ENCODE results near the gene BMPR1A. TPM values are rescaled to one million over a fixed set of nuclear protein-coding genes. Genes with fewer than 3 reads are reported as not detected.

Gene BMPR1A
- total and polyA plus RNA-seq, 2 of the 4 experiments (the other 2 are of a cell fraction): 15.9 to 93.7 TPM

DNA sequence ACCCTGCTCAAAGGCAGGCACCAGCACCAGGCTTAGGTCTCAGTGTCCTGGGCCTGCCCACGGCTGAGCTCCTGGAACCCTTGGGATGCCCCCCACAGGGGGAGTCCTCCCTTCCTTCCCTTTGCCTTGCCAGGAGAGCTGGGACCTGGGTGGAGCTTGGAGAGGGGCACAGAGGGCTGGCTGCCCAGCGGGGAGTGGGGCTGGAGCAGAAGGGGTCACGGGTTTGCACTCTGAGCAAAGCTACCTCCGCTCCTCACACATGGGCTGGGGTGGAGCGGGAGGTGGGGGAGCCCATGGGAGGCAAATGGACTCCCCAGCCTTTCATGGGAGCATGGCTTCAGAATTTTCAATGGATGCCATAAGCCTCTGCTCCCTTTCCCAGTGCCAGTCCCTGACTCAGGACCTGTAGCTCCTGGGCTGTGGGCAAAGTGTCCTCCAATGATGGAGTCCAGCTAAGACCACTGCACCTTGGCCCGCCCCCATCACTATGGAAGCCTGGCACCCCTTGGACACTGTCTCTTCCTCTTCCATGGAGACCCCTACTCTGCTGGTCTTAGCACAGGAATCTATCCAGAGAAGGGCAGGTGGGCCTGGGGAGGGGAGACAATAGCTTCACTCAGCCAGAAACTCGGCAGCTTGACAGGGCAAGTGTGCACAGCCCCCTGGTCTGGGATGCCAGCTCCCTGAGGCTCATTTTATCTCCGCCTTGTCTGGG lies 48.2 kb upstream of the BMPR1A start:
- Histone ChIP-seq H3K14ac (replicated peaks; ENCODE audit: low read depth, low read length) (no peak overlapping the region), H2AFZ (replicated peaks; ENCODE audit: low read length, poor library complexity) (no peak overlapping the region), H3K27ac (ENCODE audit: insufficient read depth, low read length) (no peak overlapping the region), H2BK20ac (ENCODE audit: low read depth, low read length) (no peak overlapping the region), H3K4me1 (ENCODE audit: control insufficient read depth, insufficient read depth, low read length) (peaks cover 10% of the 10 kb centered on the region), H4K8ac (ENCODE audit: low read depth in 2 of 2, low read length in 2 of 2) (no peak overlapping the region), H3K18ac (ENCODE audit: low read depth, low read length) (no peak overlapping the region), H4K5ac (ENCODE audit: low read depth, low read length) (no peak overlapping the region), H3K79me1 (ENCODE audit: low read depth in 1 of 2, low read length in 2 of 2) (peaks cover 0 to 10% of the 10 kb centered on the region in 2 experiments; a peak in 2 of 4 replicates), H3K9ac (ENCODE audit: low read depth, low read length) (no peak overlapping the region), H2BK5ac (ENCODE audit: low read depth, low read length, poor library complexity, severe bottlenecking) (no peak overlapping the region), H3K4ac (ENCODE audit: low read depth, low read length) (no peak overlapping the region), H3K23ac (ENCODE audit: low read depth, low read length) (no peak overlapping the region), H3K36me3 (ENCODE audit: control insufficient read depth, insufficient read depth, low read length) (no peaks in the 10 kb centered on the region), H3K4me2 (ENCODE audit: low read depth, low read length) (no peak overlapping the region), H2BK15ac (ENCODE audit: low read depth, low read length) (no peak overlapping the region), H4K91ac (ENCODE audit: insufficient read depth, low read depth, low read length) (no peak overlapping the region), H2AK9ac (replicated peaks; ENCODE audit: low read depth, low read length, poor library complexity) (no peak overlapping the region), H3K27me3 (ENCODE audit: control insufficient read depth, insufficient read depth, low read length) (no peaks in the 10 kb centered on the region), H3K9me1 (ENCODE audit: insufficient read depth, low read length) (peaks cover 3% of the 10 kb centered on the region; the same call in 1 of the 2 replicates), H2AK5ac (ENCODE audit: low read depth, low read length) (no peak overlapping the region; the same call in 1 of the 2 replicates), H3K4me3 (ENCODE audit: insufficient read depth, low read depth, low read length) (no peak overlapping the region), H2BK120ac (ENCODE audit: low read depth, low read length) (no peak overlapping the region), H4K20me1 (ENCODE audit: insufficient read depth, low read length) (no peaks in the 10 kb centered on the region), H3K9me3 (ENCODE audit: control insufficient read depth, insufficient read depth, low read length) (no peaks in the 10 kb centered on the region), H3K56ac (ENCODE audit: extremely low read depth, insufficient read depth, low read length) (no peak overlapping the region)
- ChIA-PET CTCF (no interaction called here), POLR2A (ENCODE audit: unreplicated experiment) (no interaction called here)
- DNase-seq (no peak), ATAC-seq (ENCODE audit: low read depth) (no peak)
- BruUV-seq (replicated peaks): no TSS peak
- dilution Hi-C loops (cut with HindIII; ENCODE audit: low sequenced_read_pairs, unreplicated experiment) (no loop called here), intact Hi-C loops (cut with micrococcal nuclease) (no loop called here), in situ Hi-C loops (cut with MboI; ENCODE audit: low sequenced_read_pairs) (loop anchor here (5.0 kb wide), 1 partner anchor 189 kb away; no protein-coding TSS in a partner anchor)
- 100% methylated on average over 3 of the region's 8 CpGs; no CpG with 5 or more reads in 1 of the 2 experiments for WGBS, 2 experiments (ENCODE audit: extremely low coverage in 2 of 2, insufficient read length in 1 of 2)
- TF ChIP-seq SMC3 (IDR thresholded peaks at IDR 0.05; ENCODE audit: low read depth, low read length): no peak
- TF ChIP-seq CEBPB (IDR thresholded peaks at IDR 0.05; ENCODE audit: low read depth, low read length): no peak
- TF ChIP-seq RAD21 (IDR thresholded peaks at IDR 0.05; ENCODE audit: low read length): no peak
- TF ChIP-seq MAZ (IDR thresholded peaks at IDR 0.05; ENCODE audit: borderline replicate concordance, low read depth, low read length): no peak
- TF ChIP-seq, protein P1, sequence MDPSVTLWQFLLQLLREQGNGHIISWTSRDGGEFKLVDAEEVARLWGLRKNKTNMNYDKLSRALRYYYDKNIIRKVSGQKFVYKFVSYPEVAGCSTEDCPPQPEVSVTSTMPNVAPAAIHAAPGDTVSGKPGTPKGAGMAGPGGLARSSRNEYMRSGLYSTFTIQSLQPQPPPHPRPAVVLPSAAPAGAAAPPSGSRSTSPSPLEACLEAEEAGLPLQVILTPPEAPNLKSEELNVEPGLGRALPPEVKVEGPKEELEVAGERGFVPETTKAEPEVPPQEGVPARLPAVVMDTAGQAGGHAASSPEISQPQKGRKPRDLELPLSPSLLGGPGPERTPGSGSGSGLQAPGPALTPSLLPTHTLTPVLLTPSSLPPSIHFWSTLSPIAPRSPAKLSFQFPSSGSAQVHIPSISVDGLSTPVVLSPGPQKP (IDR thresholded peaks at IDR 0.05; ENCODE audit: borderline replicate concordance, low read depth, low read length): no peak
- no peak for TF ChIP-seq RCOR1 (IDR thresholded peaks at IDR 0.05; ENCODE audit: insufficient replicate concordance, low read length)
- no peak for TF ChIP-seq NFE2L2 (IDR thresholded peaks at IDR 0.05; ENCODE audit: low read depth, low read length)
- TF ChIP-seq, protein P2, sequence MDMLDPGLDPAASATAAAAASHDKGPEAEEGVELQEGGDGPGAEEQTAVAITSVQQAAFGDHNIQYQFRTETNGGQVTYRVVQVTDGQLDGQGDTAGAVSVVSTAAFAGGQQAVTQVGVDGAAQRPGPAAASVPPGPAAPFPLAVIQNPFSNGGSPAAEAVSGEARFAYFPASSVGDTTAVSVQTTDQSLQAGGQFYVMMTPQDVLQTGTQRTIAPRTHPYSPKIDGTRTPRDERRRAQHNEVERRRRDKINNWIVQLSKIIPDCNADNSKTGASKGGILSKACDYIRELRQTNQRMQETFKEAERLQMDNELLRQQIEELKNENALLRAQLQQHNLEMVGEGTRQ (IDR thresholded peaks at IDR 0.05; ENCODE audit: low read depth, low read length): no peak
- TF ChIP-seq RFX5 (IDR thresholded peaks at IDR 0.05; ENCODE audit: low read depth, low read length): no peak
- TF ChIP-seq FOS (IDR thresholded peaks at IDR 0.05; ENCODE audit: low read depth, low read length): no peak
- TF ChIP-seq CHD1 (IDR thresholded peaks at IDR 0.05; ENCODE audit: low read depth, low read length): no peak
- TF ChIP-seq MXI1 (IDR thresholded peaks at IDR 0.05; ENCODE audit: borderline replicate concordance, low read depth, low read length): no peak
- TF ChIP-seq BHLHE40 (IDR thresholded peaks at IDR 0.05; ENCODE audit: low read depth, low read length): no peak
- TF ChIP-seq POLR2A (IDR thresholded peaks at IDR 0.05; ENCODE audit: low read depth, low read length): no peak
- no peak for TF ChIP-seq MAFK (IDR thresholded peaks at IDR 0.05; ENCODE audit: low read depth, low read length)
- TF ChIP-seq, protein P3, sequence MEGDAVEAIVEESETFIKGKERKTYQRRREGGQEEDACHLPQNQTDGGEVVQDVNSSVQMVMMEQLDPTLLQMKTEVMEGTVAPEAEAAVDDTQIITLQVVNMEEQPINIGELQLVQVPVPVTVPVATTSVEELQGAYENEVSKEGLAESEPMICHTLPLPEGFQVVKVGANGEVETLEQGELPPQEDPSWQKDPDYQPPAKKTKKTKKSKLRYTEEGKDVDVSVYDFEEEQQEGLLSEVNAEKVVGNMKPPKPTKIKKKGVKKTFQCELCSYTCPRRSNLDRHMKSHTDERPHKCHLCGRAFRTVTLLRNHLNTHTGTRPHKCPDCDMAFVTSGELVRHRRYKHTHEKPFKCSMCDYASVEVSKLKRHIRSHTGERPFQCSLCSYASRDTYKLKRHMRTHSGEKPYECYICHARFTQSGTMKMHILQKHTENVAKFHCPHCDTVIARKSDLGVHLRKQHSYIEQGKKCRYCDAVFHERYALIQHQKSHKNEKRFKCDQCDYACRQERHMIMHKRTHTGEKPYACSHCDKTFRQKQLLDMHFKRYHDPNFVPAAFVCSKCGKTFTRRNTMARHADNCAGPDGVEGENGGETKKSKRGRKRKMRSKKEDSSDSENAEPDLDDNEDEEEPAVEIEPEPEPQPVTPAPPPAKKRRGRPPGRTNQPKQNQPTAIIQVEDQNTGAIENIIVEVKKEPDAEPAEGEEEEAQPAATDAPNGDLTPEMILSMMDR (conservative IDR thresholded peaks at IDR 0.05; ENCODE audit: low read depth, low read length): no peak
